ENCODE measurements around the gene MFAP4.

MFAP4 gene

DNA sequence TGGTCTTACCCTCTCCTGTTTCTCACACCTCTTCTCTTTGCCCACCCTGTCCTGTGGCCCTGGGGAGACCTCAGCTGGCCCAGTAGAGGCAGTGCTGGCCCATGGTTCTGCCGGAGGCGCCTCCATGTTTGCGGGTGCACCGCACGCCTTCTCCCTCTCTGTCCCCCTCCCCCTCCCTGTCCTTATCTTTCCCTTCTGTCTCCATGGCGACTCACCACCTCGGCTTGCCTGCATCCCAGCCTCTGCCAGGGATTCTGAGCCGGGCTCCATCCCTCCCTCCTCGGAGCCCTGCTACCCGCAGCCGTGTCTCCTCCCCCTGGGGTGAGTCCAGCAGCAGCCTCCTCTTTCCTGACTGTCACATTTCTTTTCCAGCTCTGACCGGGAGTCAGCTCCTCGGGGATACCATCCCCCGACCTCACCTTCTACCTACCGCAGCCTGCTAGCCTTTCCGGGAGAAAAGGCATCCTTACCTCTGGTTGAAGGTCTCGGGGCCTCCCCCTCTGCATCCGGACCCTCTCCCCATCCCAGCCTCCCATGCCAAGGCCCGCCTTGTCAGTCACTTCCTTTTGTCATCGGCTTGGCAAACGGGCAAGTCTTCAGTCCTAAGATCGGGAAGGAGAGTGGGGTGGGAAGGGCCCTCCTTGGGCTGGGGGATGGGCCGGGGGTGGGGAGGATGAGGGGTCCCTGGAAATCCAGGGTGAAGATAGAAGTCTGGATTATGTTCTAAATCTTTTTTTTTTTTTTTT lies 24.1 kb upstream of the MFAP4 start, which contains the start of gene RNF112:
Gene RNF112 (plus strand): TSS at position 358 of the 746 bp plus-strand sequence. CDS start 177 bp downstream, at position 535.
- no peak for DNase-seq (ENCODE audit: extremely low spot score, insufficient read length, low read depth)
- no peak for FAIRE-seq

DNA sequence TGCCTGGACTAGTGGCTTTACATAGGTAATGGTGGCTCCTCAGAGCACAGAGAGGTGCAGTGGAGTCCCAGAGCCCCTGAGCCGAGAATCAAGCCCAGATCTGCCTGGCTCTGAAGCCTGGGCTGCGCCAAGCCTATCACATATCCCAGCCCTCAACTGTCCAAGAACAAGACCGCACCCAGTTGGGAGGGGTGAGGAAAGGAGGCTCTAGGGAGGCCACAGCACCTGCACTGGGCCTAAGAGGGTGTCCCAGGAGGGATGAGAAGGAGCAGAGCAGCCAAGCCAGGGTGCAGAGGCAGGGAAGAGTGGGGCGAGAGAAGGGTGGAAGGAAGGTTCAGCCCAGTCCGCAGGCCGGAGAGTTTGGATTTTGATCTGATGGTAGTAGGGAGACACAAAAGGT lies 23.1 kb upstream of the MFAP4 start:
- DNase-seq (ENCODE audit: extremely low spot score, insufficient read length, low read depth) (no peak), FAIRE-seq (no peak)

DNA sequence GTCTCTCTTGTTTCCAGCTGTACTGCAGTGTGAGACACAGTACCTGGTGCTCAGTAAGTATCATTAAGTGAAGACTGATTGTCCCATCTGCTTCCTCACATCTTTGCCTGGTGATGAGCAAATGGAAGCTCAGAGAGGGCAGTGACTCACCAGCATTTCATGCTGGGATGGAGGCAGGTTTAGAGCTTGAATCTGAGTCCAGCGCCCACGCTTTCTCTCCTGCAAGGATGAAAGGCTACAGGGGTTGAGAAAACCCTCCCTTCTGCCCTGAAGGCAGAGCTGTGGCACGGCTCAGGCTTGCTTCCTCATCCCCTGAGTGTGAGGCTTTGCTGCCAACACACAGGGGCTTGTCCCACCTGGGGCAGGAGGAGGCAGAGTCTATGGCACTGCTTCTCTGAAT lies 22.5 kb upstream of the MFAP4 start:
- no peak for FAIRE-seq
- DNase-seq (ENCODE audit: extremely low spot score, insufficient read length, low read depth) = no peak

DNA sequence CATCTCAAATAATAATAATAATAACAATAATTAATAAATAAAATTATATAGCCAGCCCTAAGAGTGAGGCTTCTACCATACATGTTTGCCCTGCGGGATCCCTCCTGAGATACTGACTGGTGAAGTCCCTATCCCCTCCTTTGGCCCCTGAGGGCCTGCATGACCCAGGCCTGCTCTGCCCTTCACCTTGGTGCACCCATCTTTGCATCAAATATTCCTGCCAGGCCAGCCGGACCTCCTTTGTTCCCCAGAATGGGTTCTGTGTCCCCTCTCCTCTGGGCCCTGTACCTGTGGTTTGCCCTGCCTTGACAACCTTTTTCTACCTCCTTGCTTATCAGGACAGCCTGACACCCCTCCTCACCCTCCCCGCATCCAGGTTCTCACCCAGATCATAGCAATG lies 22.1 kb upstream of the MFAP4 start:
- FAIRE-seq (no peak), DNase-seq (ENCODE audit: extremely low spot score, insufficient read length, low read depth) (no peak)

DNA sequence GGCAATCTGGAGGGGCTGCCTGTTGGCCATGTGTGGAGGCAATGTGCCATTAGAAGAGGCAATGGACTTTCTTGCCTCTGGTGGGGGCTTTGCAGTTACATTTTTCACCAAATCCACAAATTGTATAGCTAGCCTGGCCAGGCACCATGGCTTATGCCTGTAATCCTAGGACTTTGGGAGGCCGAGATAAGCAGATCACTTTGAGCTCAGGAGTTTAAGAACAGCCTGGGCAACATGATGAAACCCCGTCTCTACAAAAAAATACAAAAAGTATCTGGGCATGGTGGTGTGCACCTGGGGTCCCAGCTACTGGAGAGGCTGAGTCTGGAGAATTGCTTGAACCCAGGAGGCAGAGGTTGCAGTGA lies 21.3 kb upstream of the MFAP4 start:
- no peak for DNase-seq (ENCODE audit: extremely low spot score, insufficient read length, low read depth)
- FAIRE-seq = no peak

DNA sequence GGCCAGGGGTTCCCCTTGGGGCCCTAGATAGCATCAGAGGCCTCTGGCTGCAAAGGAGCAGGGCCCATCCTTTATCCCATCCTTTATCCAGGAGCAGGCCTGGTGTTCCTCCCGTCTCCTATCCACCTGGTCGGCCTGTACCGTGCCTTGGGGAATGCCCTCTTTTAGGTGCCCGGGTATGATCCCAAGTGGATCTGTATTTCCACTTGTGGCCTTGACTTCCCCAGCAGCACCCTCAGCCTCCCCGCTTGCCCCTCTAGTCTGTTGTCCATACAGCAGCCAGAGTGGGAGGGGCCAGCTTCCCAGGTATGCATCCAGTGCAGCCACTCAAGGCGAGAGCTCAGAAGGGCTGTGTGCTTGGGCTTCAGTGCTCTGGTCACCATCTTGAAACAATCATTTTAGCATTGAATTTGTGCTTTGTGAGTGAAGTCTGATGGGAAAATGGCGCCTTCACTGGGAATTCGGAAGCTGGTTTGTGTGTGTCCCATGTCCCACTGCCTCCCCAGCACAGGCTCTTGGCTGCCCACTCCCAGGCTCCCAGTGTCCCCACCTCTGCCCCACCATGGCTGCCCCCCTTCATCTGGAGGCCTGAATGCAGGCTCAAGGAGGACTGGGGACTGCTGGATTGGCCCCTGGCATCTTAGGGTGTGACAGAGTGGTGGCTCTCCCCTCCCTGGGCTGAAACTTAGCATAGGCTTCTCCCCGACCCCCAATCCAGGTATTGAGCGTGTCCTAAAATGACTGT lies 20.8 kb upstream of the MFAP4 start:
- DNase-seq (ENCODE audit: extremely low spot score, insufficient read length, low read depth) (no peak), FAIRE-seq (no peak)

DNA sequence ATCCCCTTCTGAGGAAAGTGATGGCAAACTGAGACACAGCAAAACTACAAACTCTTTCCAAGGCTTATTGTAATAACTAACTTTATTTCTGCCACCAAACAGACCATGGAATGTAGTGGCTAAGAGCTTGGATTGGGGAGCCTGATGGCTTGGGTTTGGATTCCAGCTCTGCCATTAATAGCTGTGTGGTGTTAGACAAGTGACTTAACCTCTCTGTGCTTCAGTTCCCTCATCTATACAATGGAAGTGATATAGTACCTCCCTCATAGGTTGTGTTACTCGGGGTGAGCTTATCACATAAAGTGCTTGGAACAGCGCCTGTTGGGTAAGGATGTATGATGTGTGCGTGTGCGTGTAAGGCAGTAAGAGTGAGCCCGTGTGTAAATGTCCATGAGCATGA lies 18.1 kb upstream of the MFAP4 start:
- FAIRE-seq (no peak), DNase-seq (ENCODE audit: extremely low spot score, insufficient read length, low read depth) (no peak)

DNA sequence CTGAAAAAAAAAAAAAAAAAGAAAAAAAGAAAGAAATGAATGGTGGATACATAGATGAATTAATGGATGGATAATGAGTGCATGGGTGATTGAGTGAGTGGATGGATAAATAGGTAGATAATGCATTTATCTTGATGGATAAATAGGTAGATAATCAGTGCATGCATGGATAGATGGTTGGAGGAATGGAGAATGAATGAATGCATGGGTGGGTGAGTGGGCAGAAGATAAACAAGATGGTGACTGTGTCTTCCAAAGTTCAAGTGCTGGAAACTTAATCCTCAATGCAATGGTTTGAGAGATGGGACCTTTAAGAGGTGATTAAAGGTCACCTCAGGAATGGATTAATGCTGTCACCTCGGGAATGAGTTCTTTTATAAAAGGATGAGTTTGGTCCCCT lies 17.3 kb upstream of the MFAP4 start:
- FAIRE-seq (no peak), DNase-seq (ENCODE audit: extremely low spot score, insufficient read length, low read depth) (no peak)

DNA sequence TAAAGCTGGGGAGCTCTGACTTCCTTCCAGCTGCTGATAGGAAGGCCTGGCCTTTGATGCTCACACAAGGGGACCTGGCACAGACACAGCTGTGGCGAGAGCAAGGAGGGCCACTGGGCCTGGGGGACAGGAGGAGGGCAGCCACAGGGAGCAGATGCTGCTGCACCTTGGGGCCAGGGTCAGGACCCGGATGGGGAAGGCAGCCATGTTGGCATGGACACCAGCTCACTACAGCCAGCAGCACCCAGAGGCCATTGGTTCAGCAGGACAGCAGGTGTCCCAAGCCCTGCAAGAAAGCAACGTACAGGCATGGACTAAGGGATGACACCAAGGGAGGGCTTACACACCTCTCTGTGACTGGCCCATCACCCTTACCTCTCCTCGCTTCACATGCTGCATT lies 16.0 kb upstream of the MFAP4 start:
- DNase-seq (ENCODE audit: extremely low spot score, insufficient read length, low read depth) (no peak), FAIRE-seq (no peak)

DNA sequence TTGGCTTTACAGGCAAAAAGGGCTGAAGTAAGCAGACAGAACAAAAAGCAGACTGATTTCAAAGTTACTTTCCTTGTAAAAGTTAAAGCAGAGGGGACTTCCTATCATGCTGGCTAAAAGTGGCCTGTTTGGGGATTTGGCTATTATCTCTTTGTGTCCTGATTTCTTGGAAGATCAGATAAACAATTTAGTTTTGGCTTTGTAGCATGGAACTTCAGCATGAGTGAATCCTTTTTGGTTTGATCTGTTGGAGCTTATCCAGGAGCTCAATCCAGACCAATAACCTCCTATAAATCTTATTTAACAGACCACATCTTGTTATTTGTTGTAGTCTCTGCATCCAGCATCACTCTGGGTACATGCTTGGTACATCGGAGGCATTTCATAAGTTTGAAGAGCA lies 15.2 kb upstream of the MFAP4 start:
- DNase-seq (ENCODE audit: extremely low spot score, insufficient read length, low read depth) = no peak
- no peak for FAIRE-seq

DNA sequence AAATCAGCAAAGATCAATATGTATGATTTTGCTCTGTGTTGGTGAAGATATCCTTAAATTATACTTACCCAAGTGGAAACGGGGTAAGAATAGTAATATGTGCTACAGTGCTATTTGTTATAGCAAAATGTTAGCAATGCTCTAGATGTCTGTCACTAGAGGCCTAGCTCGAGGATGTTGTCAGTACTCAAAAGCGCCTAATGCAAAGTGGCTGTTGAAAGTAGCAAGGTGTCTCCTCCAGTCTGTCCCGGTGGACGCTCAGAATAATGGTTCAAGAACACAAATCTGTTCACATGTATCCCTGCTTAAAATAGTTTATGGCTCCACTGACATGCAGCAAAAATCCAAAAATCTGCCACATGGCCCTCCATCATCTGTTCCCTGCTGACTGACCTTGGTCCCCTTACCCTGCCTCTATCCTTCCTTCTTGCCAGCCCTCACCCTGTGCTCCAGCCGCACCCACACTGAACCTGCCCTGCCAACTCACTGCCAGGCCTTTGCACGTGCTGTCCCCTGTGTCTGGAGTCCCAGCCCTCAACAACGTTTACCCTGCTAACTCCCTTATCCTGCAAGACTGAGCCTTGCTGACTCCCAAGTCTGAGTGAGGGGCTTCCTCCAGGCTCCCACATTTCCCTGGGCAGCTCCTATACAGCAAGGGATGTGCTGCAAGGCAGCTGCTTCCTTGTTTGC lies 14.5 kb upstream of the MFAP4 start:
- no peak for FAIRE-seq
- DNase-seq (ENCODE audit: extremely low spot score, insufficient read length, low read depth) = no peak

DNA sequence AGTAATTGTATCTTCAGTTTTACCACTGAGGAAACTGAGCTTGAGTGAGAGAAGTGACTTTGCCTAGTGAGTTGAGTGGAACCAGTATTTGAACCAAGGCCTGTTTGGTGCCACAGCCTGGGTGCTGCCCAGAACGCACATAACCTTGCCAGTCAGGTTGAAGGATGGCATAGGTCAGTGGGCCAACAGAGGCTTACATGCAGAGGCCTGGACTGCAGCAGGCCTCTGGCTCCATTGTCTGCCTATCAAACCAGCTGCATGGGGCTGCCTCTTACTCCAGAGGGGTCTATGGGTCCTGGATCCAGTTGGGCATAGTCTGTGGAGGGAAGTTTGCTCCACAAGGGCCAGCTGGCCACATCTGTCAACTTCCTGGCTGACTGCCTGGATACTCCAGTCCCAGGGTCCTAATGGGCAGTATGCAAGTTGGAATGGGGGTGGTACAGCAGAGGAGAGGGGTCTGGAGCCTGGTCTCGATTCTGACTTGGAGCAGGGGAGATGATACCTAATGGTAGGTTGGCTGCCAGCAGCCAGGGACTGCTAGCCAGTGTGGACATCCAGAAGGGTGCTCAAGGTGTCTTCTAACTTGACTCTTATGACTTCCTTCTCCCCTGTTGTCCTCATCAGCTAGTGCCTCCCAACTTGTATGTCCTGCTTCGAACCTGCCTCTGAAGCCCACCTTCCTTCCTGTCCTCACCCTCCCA lies 12.9 kb upstream of the MFAP4 start:
- DNase-seq (ENCODE audit: extremely low spot score, insufficient read length, low read depth) (no peak), FAIRE-seq (no peak)

DNA sequence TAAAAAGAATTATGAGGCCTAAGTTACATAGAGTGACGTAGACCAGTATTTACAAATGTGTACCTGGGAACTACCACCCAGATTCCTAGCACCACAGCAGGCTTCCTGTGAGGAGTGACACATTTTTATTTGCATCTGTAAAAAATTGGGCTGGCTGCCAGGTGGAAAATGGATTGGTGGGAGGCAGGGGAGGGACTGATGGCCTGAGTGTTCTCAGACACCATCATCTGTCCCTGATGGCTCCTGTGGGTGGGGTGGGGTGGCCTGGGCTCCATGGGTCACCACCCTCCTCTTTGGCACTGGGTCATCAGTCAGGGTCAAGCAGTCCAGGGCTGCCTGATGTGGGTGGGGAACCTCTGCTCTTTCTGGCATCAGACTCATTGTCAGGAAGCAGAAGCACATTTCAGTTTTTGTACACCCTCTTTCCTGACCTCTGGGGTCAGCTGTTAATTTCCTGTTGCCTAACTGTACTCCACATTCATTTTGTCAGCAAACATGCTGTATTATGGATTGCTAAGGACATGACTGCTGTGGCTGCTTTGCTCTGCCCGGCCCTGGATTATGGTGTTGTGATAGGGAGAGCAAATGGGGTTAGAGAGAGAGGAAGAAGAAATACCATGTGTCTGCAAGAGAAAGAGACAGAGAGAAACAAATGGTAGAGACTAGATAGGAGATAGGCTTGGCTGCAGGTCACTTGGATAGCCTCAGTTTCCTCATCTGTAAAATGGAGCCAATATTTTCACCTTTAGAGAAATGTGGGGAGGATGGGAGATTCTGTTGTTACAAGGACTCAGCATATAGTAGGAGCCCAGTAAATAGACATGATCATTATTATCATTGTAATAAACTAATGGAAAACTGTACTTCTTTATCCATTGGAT lies 11.6 kb upstream of the MFAP4 start:
- DNase-seq (ENCODE audit: extremely low spot score, insufficient read length, low read depth) (no peak), FAIRE-seq (no peak)

DNA sequence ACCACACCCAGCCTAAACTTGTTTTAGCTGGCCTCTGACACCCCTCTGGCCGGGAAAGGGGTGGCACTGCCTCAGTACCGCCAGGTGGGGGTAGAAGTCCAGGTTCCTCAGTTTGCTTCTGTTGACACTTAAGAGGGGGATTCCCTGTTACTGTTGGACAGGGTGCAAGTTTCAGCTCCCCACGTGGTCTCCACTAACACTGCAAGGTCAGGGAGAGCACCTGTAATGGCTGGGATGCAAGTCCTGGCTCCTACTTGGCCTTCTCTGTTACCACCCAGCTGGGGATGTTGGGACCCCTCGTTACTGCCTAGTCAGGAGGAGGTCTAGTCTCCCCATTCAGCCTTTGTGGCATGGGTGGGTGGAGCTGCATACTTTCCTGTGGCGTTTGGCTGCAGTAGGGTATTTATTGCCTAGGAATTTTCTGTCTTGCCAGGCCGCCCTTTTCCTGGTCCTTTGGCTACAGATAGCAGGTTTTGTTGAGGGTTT lies 10.6 kb upstream of the MFAP4 start:
- DNase-seq (ENCODE audit: extremely low spot score, insufficient read length, low read depth) = no peak
- FAIRE-seq = no peak

DNA sequence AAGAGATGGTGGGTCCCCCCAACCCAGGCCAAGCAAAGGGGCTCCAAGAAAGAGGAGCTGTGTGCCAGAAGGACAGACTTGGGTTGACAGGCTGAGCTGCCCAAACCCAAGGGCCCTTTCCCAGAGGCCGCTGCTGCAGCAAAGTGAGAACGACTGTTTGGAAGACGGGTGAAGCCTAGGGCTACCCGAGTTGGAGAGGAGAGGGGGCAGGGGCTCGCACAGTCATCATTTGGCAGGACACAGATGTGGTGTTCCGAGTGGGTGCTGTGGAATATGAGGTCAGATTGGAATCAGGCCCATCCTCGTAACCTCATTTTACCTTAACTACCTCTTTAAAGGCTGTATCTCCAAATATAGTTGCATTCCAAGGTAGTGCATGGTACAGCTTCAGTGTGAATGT lies 5.3 kb upstream of the MFAP4 start:
- no peak for FAIRE-seq
- DNase-seq (ENCODE audit: extremely low spot score, insufficient read length, low read depth) = no peak

DNA sequence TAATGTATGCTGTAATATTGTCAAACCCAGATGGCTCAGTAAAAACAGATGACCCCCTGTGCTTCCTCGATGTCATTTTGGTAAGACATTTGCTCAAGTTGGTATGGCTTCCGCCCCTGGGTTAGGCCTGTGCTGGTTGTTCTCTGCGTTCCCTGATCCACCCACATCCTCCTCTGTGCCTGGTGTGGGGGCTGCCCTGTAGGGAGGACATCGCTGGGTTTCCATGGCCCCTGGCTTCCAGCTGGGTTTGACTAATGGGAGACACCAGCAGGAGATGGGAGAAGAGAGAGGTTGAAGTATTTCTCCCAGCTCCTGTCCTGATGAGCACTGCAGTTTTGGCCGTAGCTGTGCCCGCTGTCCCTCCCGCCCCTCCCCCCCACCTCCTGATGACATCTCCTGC lies 4.4 kb upstream of the MFAP4 start:
- no peak for DNase-seq (ENCODE audit: extremely low spot score, insufficient read length, low read depth)
- no peak for FAIRE-seq

DNA sequence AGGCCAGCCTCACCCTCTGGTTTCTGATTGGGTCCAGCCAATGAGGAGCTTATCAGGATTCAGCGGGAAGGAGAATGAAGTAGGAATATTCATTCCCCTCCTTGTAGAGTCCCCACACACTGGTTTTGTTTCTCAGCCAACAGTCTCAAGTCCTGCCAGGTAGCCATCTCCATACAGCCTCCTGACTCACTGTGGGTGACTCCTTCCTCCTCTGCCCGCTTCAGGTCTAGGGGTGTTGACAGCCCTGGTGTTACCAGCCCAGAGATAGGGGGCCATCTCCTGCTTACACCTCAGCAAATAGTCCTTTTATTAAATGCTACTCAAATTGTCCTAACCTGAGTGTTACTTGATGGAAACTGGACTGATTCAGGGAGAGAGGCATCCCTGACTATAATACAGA lies 4.0 kb upstream of the MFAP4 start:
- no peak for DNase-seq (ENCODE audit: extremely low spot score, insufficient read length, low read depth)
- no peak for FAIRE-seq

DNA sequence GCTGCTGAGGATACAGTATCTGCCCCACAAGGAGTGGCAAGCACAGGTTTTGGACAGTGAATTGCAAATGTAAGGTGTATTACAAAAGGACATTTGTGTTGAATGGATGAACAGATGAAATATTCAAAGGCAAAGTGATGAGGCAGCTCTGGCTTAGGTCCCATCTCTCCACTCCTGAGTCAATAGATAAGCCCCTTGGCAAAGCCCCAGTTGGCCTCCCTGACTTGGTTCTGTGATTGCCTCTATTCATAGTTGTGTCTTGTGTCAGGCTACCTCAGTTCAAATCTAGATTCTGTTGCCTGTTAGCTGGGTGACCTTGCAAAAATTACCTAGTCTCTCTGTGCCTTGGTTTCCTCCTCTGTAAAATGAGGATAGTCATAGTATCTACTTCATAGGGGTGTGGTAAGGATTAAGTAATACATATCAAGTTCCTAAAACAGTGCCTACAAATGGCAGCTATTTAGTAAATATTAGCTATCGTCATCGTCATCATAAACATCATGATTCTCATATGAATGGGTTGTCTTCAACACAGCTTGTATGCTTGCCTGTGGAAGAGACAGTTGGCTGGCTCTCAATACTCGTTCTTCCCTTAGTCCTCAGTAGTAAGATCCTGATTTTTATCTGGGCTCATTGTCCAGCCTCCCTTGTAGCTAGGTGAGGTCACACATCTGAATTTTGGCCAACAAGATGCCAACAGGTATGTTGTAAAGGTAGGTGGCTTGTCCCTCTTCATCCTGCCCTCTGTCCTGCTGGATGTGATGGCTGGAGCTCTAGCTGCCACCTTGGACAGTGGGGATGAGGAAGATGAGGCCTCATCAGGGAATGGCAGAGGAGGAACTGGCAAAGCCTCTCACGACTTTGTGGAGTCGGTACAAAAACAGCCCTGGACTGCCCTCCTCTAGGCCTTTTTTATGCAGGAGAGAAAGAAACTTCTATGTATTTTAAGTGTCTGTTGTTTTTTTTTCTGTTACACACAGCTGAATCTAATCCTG lies 2.1 kb upstream of the MFAP4 start:
- no peak for DNase-seq (ENCODE audit: extremely low spot score, insufficient read length, low read depth)
- FAIRE-seq = no peak
